22Rv1 (cell line): ENCODE results near the gene CNTN5.

Source experiments
- ZFX ChIP-seq: fragments of 450-650 bp; IDR thresholded peaks from 2 replicates; pipeline ENCODE4 v1.6.1; 2017; ENCODE audit warnings: antibody characterized with exemption, borderline replicate concordance
- TF ChIP-seq, protein P1 (sequence below): fragments of 450-650 bp; IDR thresholded peaks from 2 replicates; pipeline ENCODE4 v1.5.1; 2017; ENCODE audit warnings: mild to moderate bottlenecking

DNA sequence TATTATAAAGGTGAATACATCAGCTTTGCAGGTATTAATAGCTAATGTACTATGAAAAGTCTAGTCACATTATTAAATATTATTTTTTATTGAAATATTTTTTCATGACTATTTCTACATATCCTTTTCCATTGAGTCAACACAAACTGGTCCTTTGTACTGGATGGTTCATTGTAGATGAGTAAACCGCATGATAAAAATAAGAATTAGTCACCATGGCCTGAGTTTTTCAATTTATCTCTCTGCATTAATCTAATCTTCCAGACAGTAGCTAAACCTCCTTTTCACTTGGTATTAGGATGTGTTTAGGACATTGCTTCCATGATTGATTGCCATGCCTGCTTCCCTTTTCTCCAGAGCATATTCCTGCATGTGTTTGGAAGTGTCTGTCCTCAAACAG lies 1227.0 kb downstream of the CNTN5 start:
- TF ChIP-seq, protein P1, sequence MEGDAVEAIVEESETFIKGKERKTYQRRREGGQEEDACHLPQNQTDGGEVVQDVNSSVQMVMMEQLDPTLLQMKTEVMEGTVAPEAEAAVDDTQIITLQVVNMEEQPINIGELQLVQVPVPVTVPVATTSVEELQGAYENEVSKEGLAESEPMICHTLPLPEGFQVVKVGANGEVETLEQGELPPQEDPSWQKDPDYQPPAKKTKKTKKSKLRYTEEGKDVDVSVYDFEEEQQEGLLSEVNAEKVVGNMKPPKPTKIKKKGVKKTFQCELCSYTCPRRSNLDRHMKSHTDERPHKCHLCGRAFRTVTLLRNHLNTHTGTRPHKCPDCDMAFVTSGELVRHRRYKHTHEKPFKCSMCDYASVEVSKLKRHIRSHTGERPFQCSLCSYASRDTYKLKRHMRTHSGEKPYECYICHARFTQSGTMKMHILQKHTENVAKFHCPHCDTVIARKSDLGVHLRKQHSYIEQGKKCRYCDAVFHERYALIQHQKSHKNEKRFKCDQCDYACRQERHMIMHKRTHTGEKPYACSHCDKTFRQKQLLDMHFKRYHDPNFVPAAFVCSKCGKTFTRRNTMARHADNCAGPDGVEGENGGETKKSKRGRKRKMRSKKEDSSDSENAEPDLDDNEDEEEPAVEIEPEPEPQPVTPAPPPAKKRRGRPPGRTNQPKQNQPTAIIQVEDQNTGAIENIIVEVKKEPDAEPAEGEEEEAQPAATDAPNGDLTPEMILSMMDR = no peak
- no peak for TF ChIP-seq ZFX
